PFSK-1 (cell line): Measurements from ENCODE around the gene SPDYE3.

Experiments used
- POLR2AphosphoS5 ChIP-seq: IDR thresholded peaks from 2 replicates; pipeline ENCODE4 v1.6.1; 2012; ENCODE audit warnings: low read depth, mild to moderate bottlenecking, control low read depth, low read length, moderate library complexity
- REST ChIP-seq, 2 experiments: IDR thresholded peaks; 2 replicates each; pipeline versions ENCODE4 v1.6.1 to v1.8.0; 2011 to 2012; ENCODE audit warnings: low read depth in 2 of 2, low read length in 2 of 2, control low read depth in 1 of 2, inconsistent platforms in 1 of 2, mild to moderate bottlenecking in 1 of 2, moderate library complexity in 1 of 2; ENCODE audit not compliant: insufficient read depth in 1 of 2
- TAF1 ChIP-seq: IDR thresholded peaks from 2 replicates; pipeline ENCODE4 v1.6.1; 2012; ENCODE audit warnings: low read length, control low read depth, borderline replicate concordance; ENCODE audit not compliant: insufficient read depth

- peak; percentile 65 for TF ChIP-seq POLR2AphosphoS5
- no peak for TF ChIP-seq REST (IDR thresholded peaks at IDR 0.05; ENCODE audit: insufficient read depth in 1 of 2, low read depth in 2 of 2, low read length in 2 of 2)
- no peak for TF ChIP-seq TAF1
Measured at GRCh38 chr7:100271716-100272537, 35.6 kb upstream of the SPDYE3 start.
